HG03095 (cell line): Measurements from ENCODE around the gene ATXN2.
"Not testable (repeated sequence)": the region's sequence is repeated elsewhere in the genome, so short reads cannot be mapped to it uniquely, and the experiment has no call there.

ENCODE experiments used
- ATAC-seq: cut with Tn5 transposase; IDR thresholded peaks from one replicate; pipeline ENCODE4 v1.9.1; 2021; ENCODE audit warnings: moderate library complexity; ENCODE audit not compliant: unreplicated experiment

ATXN2 gene

DNA sequence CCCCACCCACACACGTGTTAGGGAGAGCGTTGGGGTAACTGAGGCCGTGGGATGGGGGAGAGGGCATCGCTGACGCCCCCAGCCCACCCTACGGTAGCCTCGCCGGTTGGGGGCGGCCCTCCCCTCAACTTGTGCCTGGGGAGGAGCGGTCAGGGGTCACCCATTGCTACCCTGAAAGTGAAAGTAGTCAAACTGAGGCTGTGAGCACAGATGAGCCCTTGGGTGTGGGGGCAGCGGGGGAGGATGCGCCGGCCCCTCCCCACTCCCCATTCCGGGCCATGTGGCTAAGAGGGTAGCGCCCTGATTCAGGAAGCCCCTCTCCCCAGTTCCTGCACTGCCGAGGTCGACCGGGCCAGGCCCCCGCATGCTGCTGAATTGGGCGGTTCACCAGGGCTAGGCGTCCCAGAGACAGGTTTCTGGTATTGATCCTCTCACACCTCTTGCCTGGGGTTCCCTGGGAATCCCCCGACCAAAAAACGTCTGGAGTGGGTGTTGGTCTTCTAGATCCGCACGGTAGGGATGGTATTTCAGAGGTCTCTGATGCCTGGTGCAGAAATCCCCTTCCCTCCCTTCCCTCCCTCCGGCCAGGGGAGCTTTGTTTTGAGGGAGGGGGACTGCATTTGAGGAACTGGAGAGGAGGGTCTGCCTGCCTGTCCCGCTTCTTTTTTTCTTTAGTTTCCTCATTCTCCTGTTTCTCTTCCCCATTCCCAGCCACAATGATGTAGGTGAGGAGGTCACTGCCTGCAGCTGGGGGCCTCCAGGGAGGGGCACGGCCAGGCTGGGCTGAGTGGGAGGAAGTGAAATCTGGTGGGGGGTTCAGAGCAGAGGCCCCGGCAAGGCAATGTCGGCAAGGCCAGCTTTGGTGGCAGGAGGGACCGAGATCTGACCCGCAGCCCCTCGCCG, 192.4 kb downstream of the ATXN2 start:
- no peak for ATAC-seq

- ATAC-seq: no peak
Observed at GRCh38 chr12:111405859-111406473, 193.1 kb downstream of the ATXN2 start, which contains the start of gene SH2B3. SH2B3 (plus strand) TSS chr12:111405923; CDS start chr12:111418146, 12,223 bp downstream.

DNA sequence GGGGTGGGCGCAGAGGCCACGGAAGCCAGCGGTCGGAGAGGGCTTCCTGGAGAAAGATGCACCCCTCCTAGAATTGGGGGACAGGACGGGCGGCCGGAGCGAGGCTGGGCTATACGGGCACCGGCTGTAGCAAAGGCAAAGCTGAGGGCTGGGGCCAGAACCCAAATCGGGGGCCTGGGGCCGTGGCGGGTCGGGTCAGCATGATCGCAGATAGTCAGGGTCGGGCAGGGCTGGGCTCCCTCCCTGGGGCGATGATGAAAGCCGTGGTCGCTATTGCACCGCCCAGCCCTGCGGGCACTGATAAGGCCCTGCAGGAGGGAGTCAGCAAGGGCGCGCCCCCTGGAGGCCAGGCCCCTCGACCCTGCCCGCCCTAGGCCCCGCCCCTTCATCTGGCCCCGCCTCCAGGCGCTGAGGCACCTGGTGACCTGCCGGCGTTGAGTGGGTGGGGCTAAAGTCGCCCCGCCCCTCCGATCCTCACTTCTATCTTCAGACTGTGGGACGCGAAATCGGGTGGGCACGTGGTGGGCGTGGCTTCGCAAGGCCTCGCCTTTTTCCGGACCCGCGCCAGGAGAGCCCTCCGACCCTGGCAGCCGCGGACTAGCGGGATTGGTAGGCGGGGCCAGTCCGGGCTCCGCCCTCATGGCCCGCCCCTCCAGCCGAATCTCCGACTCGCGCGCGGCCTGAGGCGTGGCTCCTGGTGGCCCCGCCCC, 193.8 kb downstream of the ATXN2 start:
- ATAC-seq: peak; percentile 45

GRCh38 chr12:111404362-111405148, 194.6 kb downstream of the ATXN2 start:
- peak; percentile 3 for ATAC-seq

DNA sequence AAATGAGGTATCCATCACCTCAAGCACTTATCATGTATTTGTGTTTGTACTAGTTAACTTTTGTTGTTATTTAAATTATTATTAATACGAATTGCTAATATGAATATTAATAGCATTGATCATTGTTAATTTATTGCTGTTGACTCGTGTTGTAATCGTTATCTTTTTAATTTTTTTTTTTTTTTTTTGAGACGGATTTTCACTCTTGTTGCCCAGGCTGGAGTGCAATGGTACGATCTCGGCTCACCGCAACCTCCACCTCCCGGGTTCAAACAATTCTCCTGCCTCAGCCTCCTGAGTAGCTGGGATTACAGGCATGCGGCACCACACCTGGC, 196.7 kb downstream of the ATXN2 start:
- not testable (repeated sequence) for ATAC-seq
